ENCODE measurements around the gene CGNL1. TPM values are rescaled to one million over a fixed set of nuclear protein-coding genes. Genes with fewer than 3 reads are reported as not detected.
A peak's percentile ranks its signal among the peaks of the same experiment; 100 is the strongest.

CGNL1 gene
- total and polyA plus RNA-seq, 11 donors = 3.8 to 40.0 (median 23.4) TPM

DNA sequence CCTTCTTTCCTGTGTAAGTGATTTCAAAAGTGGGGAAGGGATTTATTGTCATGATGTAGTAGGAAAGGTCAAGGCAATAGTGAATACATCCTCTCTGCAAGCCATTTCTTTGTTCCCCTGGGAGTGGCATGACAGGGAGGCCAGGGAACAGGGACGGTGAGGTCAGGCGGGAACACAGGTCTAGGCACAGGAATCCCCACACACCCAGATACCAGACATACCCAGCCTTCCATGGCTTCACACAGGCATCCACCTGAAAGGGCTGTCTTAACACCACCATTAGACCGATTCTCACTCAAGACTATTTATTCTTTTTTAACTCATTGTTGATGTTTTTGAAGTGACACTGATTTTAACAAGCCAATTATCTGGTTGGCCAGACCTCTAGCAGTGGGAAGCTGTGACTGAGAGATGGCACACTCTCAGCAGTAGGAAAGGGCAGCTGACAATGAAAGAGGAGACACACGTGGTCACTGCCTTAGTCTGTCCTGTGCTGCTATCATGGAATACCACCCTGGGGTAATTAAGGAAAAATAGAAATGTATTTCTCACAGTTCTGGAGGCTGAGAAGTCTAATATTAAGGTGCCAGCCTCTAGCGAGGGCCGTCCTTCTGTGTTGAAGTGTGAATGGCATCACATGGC, 140.8 kb downstream of the CGNL1 start:
- Histone ChIP-seq H3K4me3 (no peak overlapping the region), H3K36me3 (peaks cover 0 to 19% (median 0%) of the 10 kb centered on the region in 9 donors), H3K9me3 (no peaks in the 10 kb centered on the region), H3K27me3 (no peaks in the 10 kb centered on the region), H3K27ac (no peak overlapping the region), H3K4me1 (peaks cover 0 to 15% (median 1%) of the 10 kb centered on the region in 12 donors)
- WGBS, 4 donors = 65 to 73% (median 71%) methylated on average over 6 of the region's 6 CpGs
- ATAC-seq (peak in 3 of 4 donors; percentile 30 to 40 (median 32)), DNase-seq (no peak)
- TF ChIP-seq POLR2A (IDR thresholded peaks at IDR 0.05) = no peak
- TF ChIP-seq, protein P1, sequence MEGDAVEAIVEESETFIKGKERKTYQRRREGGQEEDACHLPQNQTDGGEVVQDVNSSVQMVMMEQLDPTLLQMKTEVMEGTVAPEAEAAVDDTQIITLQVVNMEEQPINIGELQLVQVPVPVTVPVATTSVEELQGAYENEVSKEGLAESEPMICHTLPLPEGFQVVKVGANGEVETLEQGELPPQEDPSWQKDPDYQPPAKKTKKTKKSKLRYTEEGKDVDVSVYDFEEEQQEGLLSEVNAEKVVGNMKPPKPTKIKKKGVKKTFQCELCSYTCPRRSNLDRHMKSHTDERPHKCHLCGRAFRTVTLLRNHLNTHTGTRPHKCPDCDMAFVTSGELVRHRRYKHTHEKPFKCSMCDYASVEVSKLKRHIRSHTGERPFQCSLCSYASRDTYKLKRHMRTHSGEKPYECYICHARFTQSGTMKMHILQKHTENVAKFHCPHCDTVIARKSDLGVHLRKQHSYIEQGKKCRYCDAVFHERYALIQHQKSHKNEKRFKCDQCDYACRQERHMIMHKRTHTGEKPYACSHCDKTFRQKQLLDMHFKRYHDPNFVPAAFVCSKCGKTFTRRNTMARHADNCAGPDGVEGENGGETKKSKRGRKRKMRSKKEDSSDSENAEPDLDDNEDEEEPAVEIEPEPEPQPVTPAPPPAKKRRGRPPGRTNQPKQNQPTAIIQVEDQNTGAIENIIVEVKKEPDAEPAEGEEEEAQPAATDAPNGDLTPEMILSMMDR (IDR thresholded peaks at IDR 0.05) = no peak
- intact Hi-C loops (cut with DNase I) = loop anchor here in 1 of 10 donors (10.0 kb wide), 1 partner anchor 142 kb away; the partner anchor contains the start of gene CGNL1

DNA sequence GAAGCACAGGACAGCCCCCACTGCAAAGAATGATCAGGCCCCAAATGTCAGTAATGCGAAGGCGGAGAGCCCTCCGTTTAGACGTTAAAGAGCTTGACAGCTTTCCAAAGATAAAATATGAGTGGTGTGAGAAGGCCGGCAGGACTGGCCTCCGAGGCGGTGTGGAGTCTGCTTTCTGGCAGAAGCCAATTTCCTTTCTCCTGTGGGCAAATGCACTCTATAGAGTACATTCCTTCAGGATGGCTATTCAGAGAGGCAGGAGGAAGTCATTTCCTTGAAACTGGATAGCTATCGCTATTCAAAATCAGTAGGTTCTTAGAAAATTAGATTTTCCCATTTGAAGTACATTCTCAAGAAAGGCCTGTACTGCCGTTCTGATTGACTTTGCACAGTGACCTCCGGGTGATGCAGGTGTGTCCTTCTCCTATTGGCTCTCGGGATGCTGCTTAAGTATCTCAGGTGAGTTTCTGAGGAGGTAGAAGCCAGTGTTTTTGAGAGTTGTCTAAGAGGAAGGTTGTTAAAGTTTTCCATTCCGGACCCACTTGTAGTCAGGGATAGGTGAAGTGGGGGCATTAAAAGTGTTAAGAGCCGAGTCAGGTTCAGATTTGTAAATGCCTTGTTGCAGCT, 142.6 kb downstream of the CGNL1 start:
- Histone ChIP-seq H3K4me1 (peaks cover 0 to 21% (median 3%) of the 10 kb centered on the region in 12 donors), H3K27me3 (no peaks in the 10 kb centered on the region), H3K36me3 (peaks cover 0 to 19% (median 0%) of the 10 kb centered on the region in 9 donors), H3K27ac (no peak overlapping the region), H3K9me3 (no peaks in the 10 kb centered on the region), H3K4me3 (no peak overlapping the region)
- 51 to 57% (median 56%) methylated on average over 13 of the region's 13 CpGs for WGBS, 4 donors
- intact Hi-C loops (cut with DNase I) = loop anchor here in 1 of 10 donors (10.0 kb wide), 1 partner anchor 144 kb away; the partner anchor contains the start of gene CGNL1
- TF ChIP-seq POLR2A (IDR thresholded peaks at IDR 0.05) = no peak
- TF ChIP-seq, protein P1 (IDR thresholded peaks at IDR 0.05) = no peak
- DNase-seq = no peak
- ATAC-seq = peak in 2 of 4 donors; percentile 6 to 42

DNA sequence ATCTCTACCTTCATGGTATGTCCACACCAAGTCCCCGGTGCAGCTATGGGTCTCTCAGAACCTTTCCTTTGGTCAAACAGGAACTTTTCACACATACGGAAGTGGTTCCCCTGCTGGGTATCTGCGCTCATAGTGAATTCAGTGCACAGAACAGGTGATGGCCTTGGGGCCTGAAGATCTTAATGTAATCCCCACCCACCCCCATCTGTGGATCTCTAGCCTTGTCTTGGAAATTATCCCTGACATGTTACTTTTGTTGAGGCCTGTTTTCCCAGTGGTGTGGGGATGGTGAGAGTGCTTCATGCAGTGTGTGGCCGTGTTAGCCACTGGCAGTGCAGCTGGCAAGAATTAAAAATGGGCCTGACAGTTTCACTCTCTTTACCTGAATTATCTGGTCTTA, 143.5 kb downstream of the CGNL1 start:
- Histone ChIP-seq H3K27me3 (no peaks in the 10 kb centered on the region), H3K36me3 (peaks cover 0 to 19% (median 0%) of the 10 kb centered on the region in 9 donors), H3K27ac (no peak overlapping the region), H3K9me3 (no peaks in the 10 kb centered on the region), H3K4me3 (no peak overlapping the region), H3K4me1 (peaks cover 0 to 21% (median 3%) of the 10 kb centered on the region in 12 donors)
- no peak for ATAC-seq
- WGBS, 4 donors = 93 to 97% (median 95%) methylated on average over 4 of the region's 4 CpGs
- no peak for DNase-seq
- TF ChIP-seq POLR2A (IDR thresholded peaks at IDR 0.05) = no peak
- TF ChIP-seq, protein P1 (IDR thresholded peaks at IDR 0.05) = no peak
- intact Hi-C loops (cut with DNase I) = loop anchor here in 6 of 10 donors (10.0 kb wide), 3 partner anchors 145 to 1025 kb away; partner anchors contain the start of gene CGNL1 (in 1 of the 6)

DNA sequence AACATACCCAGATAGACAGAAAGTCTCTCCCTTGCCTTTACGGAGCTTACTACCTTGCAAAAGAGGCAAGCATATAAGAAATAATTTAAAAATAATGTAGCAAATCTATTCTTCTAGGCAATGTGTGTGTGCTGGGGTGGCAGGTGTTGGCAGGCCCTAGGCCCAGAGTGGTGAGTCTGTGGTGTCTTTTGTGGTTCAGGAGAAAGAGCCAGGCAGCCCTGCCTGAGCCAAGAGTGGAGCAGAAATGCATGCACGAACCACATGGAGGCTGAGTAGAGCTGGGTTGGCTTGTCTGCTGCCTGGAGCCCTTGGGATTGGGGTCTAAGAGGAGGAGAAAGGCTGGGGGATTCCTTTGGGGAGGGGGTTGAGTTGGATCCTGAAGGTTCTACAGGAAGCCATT, 145.2 kb downstream of the CGNL1 start:
- intact Hi-C loops (cut with DNase I) = loop anchor here in 6 of 10 donors (10.0 kb wide), 2 partner anchors 377 to 1027 kb away; no protein-coding TSS in a partner anchor
- WGBS, 4 donors = 72 to 86% (median 81%) methylated on average over 2 of the region's 2 CpGs
- Histone ChIP-seq H3K9me3 (no peaks in the 10 kb centered on the region), H3K27me3 (no peaks in the 10 kb centered on the region), H3K4me3 (no peak overlapping the region), H3K27ac (peak overlapping the region in 3 of 12 donors; percentile 56 to 73 (median 72)), H3K36me3 (peaks cover 0 to 19% (median 0%) of the 10 kb centered on the region in 9 donors), H3K4me1 (peaks cover 0 to 21% (median 3%) of the 10 kb centered on the region in 12 donors)
- ATAC-seq (no peak), DNase-seq (no peak)
- TF ChIP-seq, protein P1 (IDR thresholded peaks at IDR 0.05) = no peak
- no peak for TF ChIP-seq POLR2A (IDR thresholded peaks at IDR 0.05)
